HG02571 (cell line): ENCODE measurements around the gene EXOSC6.
"Not testable (repeated sequence)": the region's sequence is repeated elsewhere in the genome, so short reads cannot be mapped to it uniquely, and the experiment has no call there.

ENCODE experiments used
- ATAC-seq: cut with Tn5 transposase; IDR thresholded peaks from one replicate; pipeline ENCODE4 v1.9.1; 2021; ENCODE audit warnings: mild to moderate bottlenecking, moderate library complexity; ENCODE audit not compliant: unreplicated experiment

The EXOSC6 gene

GRCh38 chr16:70255574-70255973 is 3.8 kb upstream of the EXOSC6 start:
- no peak for ATAC-seq

- ATAC-seq = no peak
These were observed 3.2 kb upstream of the EXOSC6 start for GRCh38 chr16:70254965-70255286.

- no peak for ATAC-seq
These were observed 2.6 kb upstream of the EXOSC6 start for GRCh38 chr16:70254180-70254964.

- ATAC-seq = no peak
These were observed 1.8 kb upstream of the EXOSC6 start for GRCh38 chr16:70253291-70254106.

GRCh38 chr16:70252355-70252988 is 732 bp upstream of the EXOSC6 start:
- no peak for ATAC-seq

- peak; percentile 35 for ATAC-seq
These were observed 752 bp downstream of the EXOSC6 start for GRCh38 chr16:70250748-70251628.

GRCh38 chr16:70249697-70250096 is 2.0 kb downstream of the EXOSC6 start:
- ATAC-seq = not testable (repeated sequence)

- ATAC-seq = not testable (repeated sequence)
These were observed 13.0 kb downstream of the EXOSC6 start for GRCh38 chr16:70238773-70239172.

- not testable (repeated sequence) for ATAC-seq
These were observed 19.9 kb downstream of the EXOSC6 start for GRCh38 chr16:70231831-70232230.

- not testable (repeated sequence) for ATAC-seq
These were observed 25.7 kb downstream of the EXOSC6 start for GRCh38 chr16:70226024-70226423.

GRCh38 chr16:70225430-70225829 is 26.3 kb downstream of the EXOSC6 start:
- ATAC-seq = not testable (repeated sequence)

- not testable (repeated sequence) for ATAC-seq
These were observed 27.1 kb downstream of the EXOSC6 start for GRCh38 chr16:70224645-70225044.

GRCh38 chr16:70223971-70224513 is 27.7 kb downstream of the EXOSC6 start:
- not testable (repeated sequence) for ATAC-seq

GRCh38 chr16:70223216-70223615 is 28.5 kb downstream of the EXOSC6 start:
- not testable (repeated sequence) for ATAC-seq

- not testable (repeated sequence) for ATAC-seq
These were observed 29.2 kb downstream of the EXOSC6 start for GRCh38 chr16:70222574-70222973.

GRCh38 chr16:70218586-70218985 is 33.2 kb downstream of the EXOSC6 start:
- not testable (repeated sequence) for ATAC-seq

- not testable (repeated sequence) for ATAC-seq
These were observed 45.4 kb downstream of the EXOSC6 start for GRCh38 chr16:70206382-70206781.

GRCh38 chr16:70204668-70205405 is 46.9 kb downstream of the EXOSC6 start:
- not testable (repeated sequence) for ATAC-seq

- not testable (repeated sequence) for ATAC-seq
These were observed 47.7 kb downstream of the EXOSC6 start for GRCh38 chr16:70204010-70204409.
